SK-MEL-5 (cell line): Measurements from ENCODE around the gene MOSPD3. TPM values are rescaled to one million over a fixed set of nuclear protein-coding genes. Genes with fewer than 3 reads are reported as not detected.
A peak's percentile ranks its signal among the peaks of the same experiment; 100 is the strongest.

Experiments used
- DNase-seq: peaks from one replicate; pipeline ENCODE4 v3.0.0-alpha.2; 2016; ENCODE audit warnings: low read depth, low spot score
- in situ Hi-C: cut with HindIII; loops from 2 replicates; pipeline ENCODE4 v1.10.0; 2016; ENCODE audit warnings: low sequenced_read_pairs, high pct_unique_total_duplicates, low pct_unique_long_range_greater_than_20kb
- total RNA-seq: library from RNA; depleted of rRNA; stranded (reverse); fragments of >200 nt; shearing (Covaris generic); gene quantifications from 2 replicates; pipeline ENCODE4 v1.2.3, GENCODE V29; 2014

Gene MOSPD3
- total RNA-seq, 1 experiment from 2014 or later, result 14.0 TPM

DNA sequence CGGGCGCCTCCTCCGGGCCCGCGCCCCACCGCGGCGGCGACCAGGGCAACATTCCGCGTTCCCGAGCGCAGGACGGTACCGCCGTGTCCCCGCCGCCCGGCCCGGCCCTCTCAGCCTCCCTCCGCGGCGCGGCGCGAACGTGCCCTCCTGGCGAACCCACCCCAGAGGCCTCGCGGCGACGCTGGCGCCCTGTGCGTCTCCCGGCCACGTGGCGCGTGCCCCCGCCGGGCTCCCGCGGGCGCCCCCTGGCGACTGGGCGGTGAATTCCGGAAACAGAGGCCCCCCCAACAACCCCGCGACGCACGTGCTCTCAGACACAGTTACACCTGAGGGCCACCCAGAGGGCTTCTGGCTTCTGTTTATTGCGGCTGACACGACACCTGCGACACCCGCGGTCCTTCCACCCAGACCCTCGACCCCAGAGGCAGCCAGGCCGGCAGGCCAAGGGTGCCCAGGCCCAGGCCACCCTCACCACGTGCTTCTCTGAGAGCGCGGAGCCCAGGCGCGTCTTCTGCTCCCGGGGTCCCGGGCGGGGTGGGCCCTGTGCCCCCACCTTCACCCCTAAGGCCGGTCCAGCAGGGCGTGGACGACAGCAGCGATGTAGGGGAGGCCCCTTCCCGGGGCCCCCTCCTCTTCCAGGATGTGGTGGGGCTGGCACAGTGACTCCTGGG lies 38.5 kb upstream of the MOSPD3 start, which contains the start of gene SAP25:
Gene SAP25 (minus strand): TSS at position 210 of the 671 bp plus-strand sequence. CDS start 158 bp downstream, at position 52.
- in situ Hi-C loops, result no loop called here

DNA sequence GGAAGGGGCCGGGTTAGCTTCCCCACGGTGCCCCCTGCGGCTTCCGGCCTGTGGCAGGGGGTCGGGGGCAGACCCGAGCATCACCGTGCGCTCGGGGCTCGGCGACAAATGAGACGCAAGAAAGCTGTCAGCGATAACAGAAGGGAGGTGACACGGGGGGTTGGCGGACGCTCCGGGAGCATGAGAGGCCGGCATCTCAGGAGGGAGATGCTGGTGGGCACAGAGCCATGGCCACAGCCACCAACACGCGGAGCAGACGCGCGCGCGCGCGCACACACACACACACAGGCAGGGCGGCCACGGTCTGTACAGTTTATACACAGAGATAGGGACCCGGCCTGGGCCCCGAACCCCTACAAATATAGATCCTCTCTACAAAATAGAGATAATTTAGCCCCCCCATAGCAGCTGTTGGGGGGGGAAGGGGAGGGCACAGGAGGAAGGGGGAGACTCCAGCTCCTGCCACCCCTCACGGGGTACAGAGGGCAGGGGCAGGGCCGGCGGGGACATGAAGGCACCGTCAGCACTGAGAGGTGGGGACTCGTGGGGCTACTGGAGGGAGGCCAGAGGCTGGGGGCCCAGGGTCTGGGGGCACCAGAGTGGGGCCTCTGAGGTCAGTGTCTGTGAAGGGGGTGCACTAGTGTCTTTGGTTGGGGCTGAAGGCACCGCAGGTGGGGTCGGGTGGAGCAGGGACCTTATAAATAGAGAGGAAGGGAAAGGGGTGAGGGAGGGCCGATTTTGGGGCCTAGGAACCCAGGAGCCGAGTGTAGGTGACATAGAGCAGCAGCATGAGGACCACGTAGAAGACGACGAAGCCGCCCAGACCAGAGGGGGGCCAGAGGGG lies 37.8 kb upstream of the MOSPD3 start:
- no peak for DNase-seq
- in situ Hi-C loops, result no loop called here

More for the DNA sequence above, 38.5 kb upstream of the MOSPD3 start, which contains the start of gene SAP25:
- DNase-seq, result no peak

DNA sequence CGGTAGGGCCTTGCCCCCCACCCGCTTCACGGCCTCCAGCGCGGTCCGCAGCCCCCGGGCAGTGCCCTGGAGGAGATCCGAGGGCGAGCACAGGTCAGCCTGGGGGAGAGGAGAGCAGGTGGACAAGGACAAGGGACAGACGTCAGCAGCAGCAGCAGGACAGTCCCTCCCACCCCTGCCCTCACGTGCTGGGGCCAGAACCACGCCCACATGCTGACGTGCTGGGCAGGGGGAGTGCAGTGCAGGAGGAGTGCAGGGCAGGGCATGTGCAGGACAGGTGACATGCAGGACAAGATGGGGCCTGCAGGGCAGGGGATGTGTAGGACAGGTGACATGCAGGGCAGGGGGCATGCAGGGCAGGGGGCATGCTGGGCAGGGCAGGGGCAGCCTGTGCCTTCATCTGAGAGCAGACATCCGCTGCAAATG lies 37.1 kb upstream of the MOSPD3 start:
- in situ Hi-C loops, result no loop called here
- DNase-seq, result no peak

DNA sequence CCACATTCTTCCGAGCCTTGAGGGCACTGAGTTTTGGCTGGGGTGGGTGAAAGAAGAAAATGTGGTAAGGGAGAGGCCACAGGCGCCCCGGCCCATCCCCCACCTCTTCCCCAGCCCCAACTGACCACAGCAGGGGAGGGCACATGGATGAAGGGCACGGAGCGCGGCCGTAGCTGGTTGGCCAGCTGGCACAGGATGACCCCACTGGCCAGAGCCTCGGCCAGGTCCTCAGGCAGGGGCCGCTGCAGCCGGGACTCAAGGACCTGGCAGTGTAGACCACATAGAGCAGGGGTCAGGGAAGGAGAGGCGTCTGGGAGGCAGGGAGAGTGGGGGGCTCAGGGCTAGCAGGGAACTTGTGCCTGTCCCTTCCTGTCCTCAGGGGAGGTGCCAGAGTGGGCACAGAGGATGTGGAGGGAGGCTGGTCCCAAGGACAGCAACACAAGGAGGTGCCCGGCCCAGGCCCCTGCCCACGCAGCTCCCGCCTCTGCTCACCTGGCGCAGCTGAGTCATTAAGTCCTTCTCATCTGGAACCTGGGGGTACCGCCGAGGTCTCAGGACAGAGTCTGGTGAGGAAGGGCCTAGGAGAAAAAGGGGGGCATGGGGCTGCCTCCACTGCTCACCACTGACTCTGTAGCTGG lies 36.5 kb upstream of the MOSPD3 start:
- in situ Hi-C loops, result no loop called here
- no peak for DNase-seq

DNA sequence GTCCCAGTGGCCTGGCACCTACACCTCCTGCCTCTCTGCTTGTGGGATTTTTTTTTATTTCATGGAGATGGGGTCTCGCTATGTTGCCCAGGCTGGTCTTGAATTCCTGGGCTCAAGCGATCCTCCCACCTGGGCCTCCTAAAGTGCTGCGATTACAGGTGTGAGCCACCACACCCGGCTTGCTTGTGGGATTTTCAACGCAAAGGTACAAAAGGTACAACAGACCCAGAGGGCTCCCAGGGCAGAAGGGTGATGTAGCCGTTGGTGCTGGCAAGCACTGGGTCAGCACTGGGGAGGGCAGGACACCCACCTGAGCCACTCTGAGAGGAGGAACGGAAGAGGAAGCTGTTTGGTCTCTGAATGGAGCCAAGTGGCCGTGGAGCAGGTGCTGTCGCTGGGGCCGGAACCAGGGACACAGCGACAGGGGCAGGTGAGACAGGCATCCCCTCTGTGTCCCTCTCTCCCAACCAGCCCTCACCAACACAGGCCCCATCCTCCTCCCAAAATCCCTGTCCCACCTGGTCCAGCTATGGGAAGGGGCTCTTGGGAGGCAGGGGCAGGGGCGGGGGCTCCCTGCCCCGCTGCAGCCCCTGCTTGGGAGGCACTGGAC lies 35.9 kb upstream of the MOSPD3 start:
- in situ Hi-C loops, result no loop called here
- no peak for DNase-seq

DNA sequence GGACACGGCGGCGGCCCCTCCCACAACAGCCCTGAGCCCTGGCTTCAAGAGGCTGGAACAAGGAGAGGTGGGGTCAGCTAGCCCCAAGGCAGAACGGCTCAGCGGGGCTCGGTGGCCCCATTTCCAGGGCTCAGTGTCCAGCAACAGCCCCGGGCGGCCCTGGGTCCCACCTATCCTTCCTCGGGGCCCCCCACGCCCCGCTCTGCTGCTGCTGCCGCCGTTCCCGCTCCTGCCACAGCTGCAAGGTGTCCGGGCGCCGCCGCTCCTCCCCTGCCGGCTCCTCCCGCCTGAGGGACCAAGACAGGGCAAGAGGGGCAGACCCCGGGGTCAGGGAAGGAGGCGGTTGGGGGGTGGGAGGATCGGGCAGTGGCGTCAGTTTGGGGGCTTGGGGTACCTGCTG lies 35.2 kb upstream of the MOSPD3 start:
- DNase-seq, result no peak
- in situ Hi-C loops, result no loop called here

DNA sequence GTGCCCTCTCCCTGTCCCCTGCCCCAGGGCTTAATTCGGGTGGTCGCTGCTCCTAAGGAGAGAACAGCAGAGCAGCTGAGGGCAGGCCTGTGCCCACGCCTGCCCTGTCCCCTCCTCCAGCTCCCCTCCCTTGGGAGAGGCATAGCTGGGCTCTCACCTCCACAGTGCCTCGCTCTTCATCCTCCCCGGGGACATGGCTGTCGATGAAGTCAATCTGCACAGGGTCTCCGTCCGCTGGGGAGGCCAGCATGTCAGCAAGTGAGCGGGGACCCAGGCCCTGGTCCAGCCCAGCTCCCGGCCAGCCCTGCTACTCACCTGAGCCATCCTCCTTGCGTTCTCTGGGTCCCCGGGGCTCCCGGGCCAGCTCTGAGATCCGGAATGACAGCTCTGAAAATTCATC lies 34.8 kb upstream of the MOSPD3 start:
- DNase-seq, result no peak
- in situ Hi-C loops, result no loop called here

DNA sequence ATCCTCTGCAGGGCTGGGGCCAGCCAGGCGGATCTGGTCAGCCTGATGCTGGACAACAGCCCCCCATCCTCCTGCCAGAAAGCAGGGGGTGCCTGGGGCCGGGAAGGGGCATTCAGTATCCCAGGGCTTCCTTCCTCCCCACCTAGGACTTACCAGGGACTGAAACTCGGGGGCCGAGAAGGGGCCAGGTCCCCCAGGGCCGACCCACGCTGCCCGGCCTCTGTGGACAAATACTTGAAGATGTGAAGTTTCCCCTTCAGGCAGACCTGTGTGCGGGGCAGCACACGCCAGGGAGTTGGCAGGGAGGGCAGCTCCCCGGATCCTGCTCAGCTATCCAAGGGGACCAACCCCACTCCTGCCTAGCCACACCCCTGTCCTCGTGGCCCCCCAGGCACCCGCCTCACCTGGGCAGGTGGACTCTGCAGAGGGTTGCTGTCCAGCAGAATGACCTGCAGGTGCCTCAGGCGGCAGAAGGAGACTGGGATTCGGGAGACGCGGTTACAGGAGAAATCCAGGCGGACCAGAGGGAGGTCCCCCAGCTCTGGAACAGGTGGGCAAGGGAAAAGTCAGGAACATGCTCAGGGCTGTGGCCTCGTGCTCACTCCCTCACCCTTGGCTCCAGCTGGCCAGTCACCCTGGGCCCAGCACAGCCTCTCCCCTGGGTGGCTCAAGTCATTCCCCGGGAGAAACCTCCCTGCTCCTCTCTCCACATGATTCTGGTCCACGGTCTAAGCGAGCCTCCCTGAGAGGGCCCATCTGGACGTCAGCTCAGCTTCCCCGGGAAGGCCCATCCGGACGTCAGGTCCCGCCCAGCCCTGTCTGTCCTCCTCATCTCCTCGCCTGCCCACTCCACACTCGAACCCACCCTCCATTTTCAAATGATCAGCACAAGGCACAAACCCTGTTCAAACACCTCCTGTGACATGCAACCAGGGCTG lies 33.8 kb upstream of the MOSPD3 start:
- in situ Hi-C loops, result no loop called here
- DNase-seq, result no peak

DNA sequence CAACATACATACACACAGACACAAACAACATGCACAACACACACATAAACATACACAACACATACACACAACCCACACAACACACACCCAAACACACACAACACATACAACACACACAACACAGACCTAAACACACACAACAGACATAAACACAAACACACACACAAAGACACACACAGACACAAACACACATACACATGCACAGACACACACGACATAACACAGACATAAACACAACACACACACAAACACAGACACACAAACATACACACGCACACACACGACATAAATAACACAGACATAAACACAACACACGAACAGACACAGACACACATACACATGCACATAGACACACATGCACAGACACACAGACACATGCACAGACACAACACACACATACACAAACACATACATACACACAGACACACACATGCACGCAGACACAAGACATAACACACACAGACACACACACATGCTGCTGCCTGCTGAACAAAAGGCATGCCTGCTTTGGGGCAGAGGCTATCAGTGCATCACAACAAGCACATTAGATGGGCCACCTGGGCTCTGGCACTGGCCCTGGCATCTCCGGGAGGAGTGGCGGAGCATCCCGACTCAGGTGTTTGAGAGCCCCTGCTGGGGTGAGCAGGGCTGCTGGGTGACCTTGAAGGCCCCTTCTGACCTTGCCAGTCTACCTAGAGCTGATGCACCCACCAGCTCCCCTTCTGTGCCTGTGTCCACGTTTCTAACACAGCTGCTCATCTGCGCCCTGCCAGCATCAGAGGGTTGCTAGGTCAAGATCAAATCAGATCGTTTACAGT lies 31.7 kb upstream of the MOSPD3 start:
- in situ Hi-C loops, result no loop called here
- DNase-seq, result no peak

DNA sequence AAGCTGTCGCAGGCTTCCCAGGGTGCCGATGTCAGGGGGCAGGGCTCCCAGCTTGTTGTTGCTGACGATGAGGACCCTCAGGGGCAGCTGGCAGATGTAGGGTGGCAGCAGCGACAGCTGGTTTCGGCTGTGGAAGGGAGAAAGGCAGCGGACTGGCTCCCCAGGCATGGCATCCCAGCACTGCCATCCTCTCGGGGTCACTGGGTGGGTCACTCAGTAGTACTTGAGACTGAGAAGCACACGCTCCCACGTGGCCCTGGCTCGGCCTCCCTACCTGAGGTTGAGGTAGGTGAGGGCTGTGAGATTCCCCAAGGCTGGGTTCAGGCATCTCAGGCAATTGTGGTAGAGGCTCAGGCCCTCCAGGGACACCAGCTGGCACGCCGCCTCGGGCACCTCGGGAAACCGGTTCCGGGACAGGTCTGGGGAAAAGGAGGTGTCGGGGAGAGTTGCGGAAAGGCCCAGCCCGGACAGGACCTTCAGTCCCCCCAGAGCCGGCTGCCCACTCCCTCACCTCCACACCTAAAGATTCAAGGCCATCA lies 30.2 kb upstream of the MOSPD3 start:
- DNase-seq, result no peak

DNA sequence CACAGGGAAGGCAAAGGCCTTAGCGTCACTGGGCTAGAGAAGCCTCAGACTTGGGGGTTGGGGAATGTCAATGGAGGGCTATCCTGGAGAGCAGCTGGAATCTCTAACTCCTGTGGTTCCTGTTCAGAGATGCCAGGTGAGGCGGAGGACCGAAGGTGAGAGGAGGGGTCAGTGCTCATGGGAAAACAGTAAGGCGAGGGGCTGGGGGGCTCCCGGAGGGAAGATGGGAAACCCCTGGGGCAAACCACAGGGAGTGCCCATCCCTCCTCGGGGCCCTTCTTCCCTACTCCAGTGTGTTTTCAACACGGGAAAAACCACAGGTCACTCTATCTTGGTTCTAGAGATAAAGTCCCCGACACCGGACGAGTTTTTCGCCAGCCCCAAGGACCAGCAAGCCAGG lies 29.7 kb upstream of the MOSPD3 start:
- in situ Hi-C loops, result no loop called here
- DNase-seq, result no peak

More for the DNA sequence above, 30.2 kb upstream of the MOSPD3 start:
- in situ Hi-C loops, result no loop called here

DNA sequence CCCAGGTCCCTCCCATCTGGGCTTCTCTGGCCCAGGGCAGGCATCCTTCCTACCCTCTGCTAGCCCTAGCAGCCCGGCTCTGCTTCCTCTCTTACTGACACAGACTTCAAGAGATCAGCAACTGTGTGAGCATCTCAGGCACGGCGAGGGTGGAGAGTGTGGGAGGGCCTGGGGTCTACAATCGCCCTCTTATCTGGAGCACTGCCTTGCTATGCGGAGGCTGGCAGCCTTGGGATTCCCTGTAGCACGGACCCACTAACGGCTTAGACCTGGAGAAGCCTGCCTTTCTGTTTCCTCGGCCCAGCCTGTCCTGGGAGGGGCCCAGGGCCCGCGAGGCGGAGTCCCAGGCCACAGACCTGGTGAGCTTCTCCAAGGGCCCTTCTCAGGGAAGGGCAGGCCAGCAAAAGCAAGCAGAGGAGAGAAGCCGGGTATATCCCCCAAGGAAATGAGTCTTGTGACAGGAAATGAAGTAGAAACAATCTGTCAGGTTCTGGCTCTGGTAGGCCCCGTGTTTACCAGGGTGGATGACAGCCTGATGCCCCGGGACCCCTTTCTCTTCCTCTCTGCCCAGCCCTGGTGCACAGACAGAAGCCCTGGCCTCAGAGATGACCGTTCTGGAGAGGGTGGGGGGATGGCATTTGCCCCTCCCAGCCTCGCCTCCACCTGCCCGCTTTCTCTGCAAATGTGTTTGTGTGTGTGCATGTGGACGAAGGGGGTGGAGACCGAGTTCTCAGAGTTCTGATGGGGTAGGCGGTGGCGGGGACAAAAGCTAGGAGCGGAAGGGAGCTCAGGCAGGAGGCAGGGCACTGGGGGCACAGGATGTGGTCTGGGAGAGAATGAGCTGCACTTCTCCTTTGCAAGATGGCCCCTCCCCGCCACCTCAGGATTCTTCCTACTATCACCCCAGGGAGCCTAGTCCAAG lies 28.9 kb upstream of the MOSPD3 start:
- in situ Hi-C loops, result no loop called here

DNA sequence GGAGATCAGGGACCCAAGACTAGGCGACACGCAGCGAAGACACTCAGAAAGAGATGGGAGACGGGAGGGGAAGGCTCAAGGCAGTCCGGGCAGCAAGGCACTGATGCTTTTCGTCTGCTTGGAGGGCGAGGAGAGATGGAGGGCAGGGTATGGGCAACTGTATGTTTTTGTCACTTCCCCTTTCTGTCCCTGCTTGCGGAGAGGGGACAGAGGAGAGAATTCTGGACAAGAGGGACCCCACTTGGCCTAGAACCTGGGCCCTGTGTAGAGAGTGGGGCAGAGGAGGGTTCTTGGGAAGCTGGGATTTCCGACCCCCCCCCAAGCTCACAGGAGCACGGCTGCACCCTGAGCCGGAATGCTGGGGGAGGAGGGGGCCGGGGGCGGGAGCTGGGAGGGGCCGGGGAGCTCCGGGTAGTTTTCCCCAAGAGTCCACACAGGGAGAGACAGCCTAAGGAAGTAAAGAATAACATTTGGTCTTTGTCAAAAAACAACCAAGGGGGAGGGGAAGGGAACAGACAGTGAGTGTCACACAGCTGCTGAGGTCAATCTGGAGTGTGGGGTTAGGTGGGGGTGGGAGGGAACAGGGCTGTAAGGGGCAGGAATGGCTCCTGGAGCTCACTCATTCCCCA lies 28.2 kb upstream of the MOSPD3 start:
- in situ Hi-C loops, result no loop called here
- no peak for DNase-seq

More for the DNA sequence above, 28.9 kb upstream of the MOSPD3 start:
- DNase-seq, result peak; percentile 58

DNA sequence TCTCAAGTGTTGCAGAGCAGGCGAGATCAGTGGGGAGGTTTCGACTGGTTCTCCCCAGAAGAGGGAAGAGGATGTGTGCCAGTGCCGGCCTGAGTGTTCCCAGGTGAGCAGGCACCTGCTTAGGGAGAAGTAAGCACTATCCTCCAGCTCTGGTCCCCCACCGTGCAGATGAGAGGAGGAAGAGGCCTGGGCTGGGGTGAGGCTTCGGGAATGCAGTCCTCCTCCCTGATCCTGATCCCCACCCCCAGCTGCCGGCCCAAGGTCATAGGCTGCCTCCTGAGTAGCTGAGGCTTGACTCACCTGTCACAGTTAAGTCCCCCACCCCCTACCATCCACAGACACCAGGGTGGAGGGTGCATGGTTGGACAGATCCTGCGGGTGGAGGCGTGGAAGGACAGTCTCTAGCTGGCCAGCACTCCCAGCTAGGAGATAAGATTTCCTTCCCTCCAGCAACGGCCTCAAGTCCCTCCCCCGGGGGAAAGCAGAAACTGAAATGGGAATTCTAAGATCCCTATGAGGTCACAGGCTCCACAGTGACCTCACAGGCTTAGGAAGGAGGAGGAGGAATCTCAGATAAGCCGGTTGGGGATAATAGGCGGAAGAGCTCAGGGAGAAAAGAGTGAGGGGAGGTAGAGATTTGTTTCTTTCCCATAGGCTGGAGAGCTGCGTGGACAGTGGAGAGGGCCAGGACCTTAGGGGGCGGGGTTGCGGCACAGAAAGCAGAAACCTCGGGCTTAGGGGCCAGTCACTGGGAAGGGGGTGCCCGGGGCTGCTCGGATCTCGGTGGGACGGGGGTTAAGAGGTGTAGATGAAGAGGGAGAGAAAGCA lies 27.4 kb upstream of the MOSPD3 start:
- in situ Hi-C loops, result no loop called here
- DNase-seq, result no peak
